ENCODE measurements around the gene RSPO3.
"Not testable (repeated sequence)": the region's sequence is repeated elsewhere in the genome, so short reads cannot be mapped to it uniquely, and the experiment has no call there.

RSPO3 gene

DNA sequence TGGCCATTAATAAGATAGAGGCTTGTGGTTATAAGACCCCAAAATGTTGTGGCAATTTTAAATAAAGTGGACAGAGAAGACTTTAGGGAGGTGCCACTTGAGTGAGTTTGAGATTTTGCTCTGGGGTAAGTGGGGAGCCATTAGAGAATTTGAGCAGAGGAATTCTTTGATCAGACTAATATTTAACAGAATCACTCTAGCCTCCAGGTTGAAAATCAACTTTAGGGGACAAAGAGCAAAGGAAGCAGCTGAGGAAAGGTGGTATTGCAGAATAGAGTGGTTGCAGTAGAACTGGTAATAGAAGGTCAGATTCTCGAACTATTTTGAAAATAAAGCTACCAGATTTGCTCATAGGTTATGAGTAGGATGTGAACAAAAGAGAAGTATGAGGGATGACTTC lies 97.5 kb downstream of the RSPO3 start:
- POLR2A ChIA-PET, result no interaction called here
- no peak overlapping the region for H3K4me3 ChIP-seq (ENCODE audit: low read depth, low read length)
- no peak for TF ChIP-seq CTCF (IDR thresholded peaks at IDR 0.05; ENCODE audit: insufficient read depth, low read length, missing control alignments)
- CTCF ChIA-PET, result no interaction called here
- DNase-seq (ENCODE audit: low read depth, low spot score), result no peak

GRCh38 chr6:127216810-127217789 lies 98.6 kb downstream of the RSPO3 start:
- ChIA-PET POLR2A (no interaction called here), CTCF (no interaction called here)
- no peak for DNase-seq (ENCODE audit: low read depth, low spot score)
- TF ChIP-seq CTCF (IDR thresholded peaks at IDR 0.05; ENCODE audit: insufficient read depth, low read length, missing control alignments), result no peak
- no peak overlapping the region for H3K4me3 ChIP-seq (ENCODE audit: low read depth, low read length)

DNA sequence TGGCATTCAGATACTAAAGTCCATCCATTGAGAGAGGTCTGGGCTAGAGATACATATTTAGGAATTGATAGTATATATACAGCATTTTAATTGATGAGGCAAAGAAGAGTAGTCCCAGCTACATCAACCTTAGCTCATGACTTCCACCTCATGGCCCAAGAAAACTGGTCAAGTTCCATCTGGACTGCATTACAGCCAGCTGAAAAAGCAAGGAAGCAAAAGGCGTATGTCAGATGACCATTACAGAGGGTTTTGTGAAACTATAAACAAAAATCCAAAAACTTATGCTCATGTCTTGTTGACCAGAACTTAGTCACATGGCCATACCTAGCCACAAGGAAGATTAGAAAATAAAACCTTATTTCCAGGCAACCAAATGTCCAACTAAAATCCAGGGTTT lies 101.4 kb downstream of the RSPO3 start:
- H3K4me3 ChIP-seq (ENCODE audit: low read depth, low read length), result no peak overlapping the region
- ChIA-PET POLR2A (no interaction called here), CTCF (no interaction called here)
- DNase-seq (ENCODE audit: low read depth, low spot score), result no peak
- TF ChIP-seq CTCF (IDR thresholded peaks at IDR 0.05; ENCODE audit: insufficient read depth, low read length, missing control alignments), result no peak

DNA sequence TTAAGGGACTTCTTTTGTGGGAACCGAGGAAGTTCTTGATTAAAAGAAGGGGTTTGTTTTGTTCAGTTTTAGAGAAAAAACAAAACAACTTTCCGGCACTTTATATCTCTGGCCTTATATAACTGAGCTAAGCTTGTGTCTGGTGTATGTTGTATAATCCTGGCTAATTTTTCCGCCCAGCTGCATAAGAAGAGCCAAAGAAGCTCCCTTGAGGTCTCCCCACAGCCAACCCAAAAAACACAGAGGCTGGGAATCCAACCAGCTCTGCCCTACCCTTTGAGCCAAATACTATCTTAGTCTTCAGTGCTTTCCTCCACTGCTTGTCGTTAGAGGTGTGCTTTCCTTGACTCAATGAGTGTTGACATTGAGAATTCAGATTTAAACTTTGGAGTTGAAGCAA lies 102.7 kb downstream of the RSPO3 start:
- ChIA-PET POLR2A (no interaction called here), CTCF (interaction anchor here (0.7 to 1.5 kb wide), 2 partner anchors 13 to 45 kb away, joined by 3 read pairs; partner anchors contain the start of gene RNF146)
- DNase-seq (ENCODE audit: low read depth, low spot score), result no peak
- no peak for TF ChIP-seq CTCF (IDR thresholded peaks at IDR 0.05; ENCODE audit: insufficient read depth, low read length, missing control alignments)
- H3K4me3 ChIP-seq (ENCODE audit: low read depth, low read length), result no peak overlapping the region

DNA sequence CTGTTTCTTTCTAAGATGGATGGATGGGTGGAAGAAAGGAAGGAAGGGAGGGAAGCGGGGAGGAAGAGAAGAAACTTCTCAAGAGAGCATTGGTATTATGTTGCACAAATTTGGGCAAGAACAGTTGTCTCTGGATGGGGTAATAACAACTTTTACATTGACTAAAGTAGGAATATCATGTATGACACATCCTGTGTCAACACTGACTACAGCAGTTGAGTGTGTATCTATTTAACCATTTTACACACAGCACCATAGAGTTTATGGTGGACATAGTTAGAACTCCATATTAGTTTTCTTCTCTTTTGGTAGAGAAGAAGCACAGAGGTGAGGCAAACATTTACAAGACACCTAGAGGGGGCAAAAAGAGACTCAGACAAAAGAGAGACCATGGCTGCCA lies 103.9 kb downstream of the RSPO3 start:
- ChIA-PET POLR2A (no interaction called here), CTCF (no interaction called here)
- no peak for TF ChIP-seq CTCF (IDR thresholded peaks at IDR 0.05; ENCODE audit: insufficient read depth, low read length, missing control alignments)
- DNase-seq (ENCODE audit: low read depth, low spot score), result no peak
- H3K4me3 ChIP-seq (ENCODE audit: low read depth, low read length), result no peak overlapping the region

DNA sequence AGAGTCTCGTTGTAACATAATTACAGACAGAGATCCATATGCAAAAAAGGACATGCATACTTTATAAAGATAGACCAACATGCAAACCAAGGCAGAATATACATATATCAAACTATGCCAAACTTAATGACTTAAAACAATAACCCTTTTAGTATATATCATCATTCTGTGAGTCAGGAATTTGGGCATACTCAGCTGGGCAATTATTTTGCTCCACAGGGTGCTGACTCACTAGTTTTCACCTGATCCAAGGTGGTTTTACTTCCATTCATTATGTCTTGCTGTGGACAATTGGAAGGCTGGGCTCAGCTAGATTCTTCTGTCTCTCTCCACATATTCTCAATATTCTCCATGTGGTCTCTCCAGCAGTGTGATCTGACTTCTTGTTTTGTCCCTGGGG lies 107.0 kb downstream of the RSPO3 start:
- H3K4me3 ChIP-seq (ENCODE audit: low read depth, low read length), result no peak overlapping the region
- ChIA-PET CTCF (no interaction called here), POLR2A (no interaction called here)
- DNase-seq (ENCODE audit: low read depth, low spot score), result no peak
- no peak for TF ChIP-seq CTCF (IDR thresholded peaks at IDR 0.05; ENCODE audit: insufficient read depth, low read length, missing control alignments)

- POLR2A ChIA-PET; H3K4me3 ChIP-seq (ENCODE audit: low read depth, low read length); DNase-seq (ENCODE audit: low read depth, low spot score); CTCF ChIA-PET: not testable (repeated sequence)
These were observed 115.3 kb downstream of the RSPO3 start for GRCh38 chr6:127233819-127234218.

Data from AG04449 (cell line).